Caco-2 (cell line): ENCODE results near the gene ZNF778. TPM values are rescaled to one million over a fixed set of nuclear protein-coding genes. Genes with fewer than 3 reads are reported as not detected.
A peak's percentile ranks its signal among the peaks of the same experiment; 100 is the strongest.
"Not testable (repeated sequence)": the region's sequence is repeated elsewhere in the genome, so short reads cannot be mapped to it uniquely, and the experiment has no call there.

Experiments
- BruUV-seq: library from RNA; stranded (reverse); fragments of 400-500 nt; replicated peaks from 2 replicates; lab custom pipeline; 2021; lab: Mats Ljungman, UMichigan
- CTCF ChIA-PET: fragments of 300-600 bp; sonication (Branson Sonifier 250); formaldehyde crosslinking; loops from one replicate; lab custom pipeline; 2022; ENCODE audit warnings: antibody characterized with exemption; lab: Charles Lee
- POLR2A ChIA-PET: fragments of 300-600 bp; sonication (Branson Sonifier 250); formaldehyde crosslinking; loops from one replicate; lab custom pipeline; 2022; ENCODE audit warnings: antibody characterized with exemption; lab: Charles Lee
- DNase-seq, 2 experiments: peaks; one replicate each; pipeline versions ENCODE4 v3.0.0 to v3.0.0-alpha.2; 2020 to 2022
- H3K27me3 ChIP-seq: replicated peaks from 2 replicates; pipeline ENCODE4 v1.6.0; 2011; ENCODE audit warnings: low read length; ENCODE audit not compliant: control insufficient read depth, insufficient read depth
- H3K36me3 ChIP-seq: 2 replicates; pipeline ENCODE4 v1.5.1; 2011; ENCODE audit warnings: low read length; ENCODE audit not compliant: control insufficient read depth, insufficient read depth
- H3K4me1 ChIP-seq: fragments of 250-450 bp; sonication (Bioruptor Pico); 2 replicates; pipeline ENCODE4 v1.5.1; 2020; ENCODE audit warnings: mild to moderate bottlenecking
- H3K4me3 ChIP-seq: 2 replicates; pipeline ENCODE4 v1.5.1; 2011; ENCODE audit warnings: low read depth, mild to moderate bottlenecking, control low read depth, low read length
- H3K9me3 ChIP-seq: fragments of 250-450 bp; sonication (Bioruptor Pico); 2 replicates; pipeline ENCODE4 v1.5.1; 2020; ENCODE audit warnings: mild to moderate bottlenecking, moderate library complexity
- H3K27ac Mint-ChIP-seq: one replicate; pipeline ENCODE4 v1.8.0; 2022; ENCODE audit warnings: mixed read lengths; ENCODE audit not compliant: unreplicated experiment
- H3K27me3 Mint-ChIP-seq: one replicate; pipeline ENCODE4 v1.8.0; 2022; ENCODE audit warnings: mixed read lengths; ENCODE audit not compliant: insufficient read depth, unreplicated experiment
- H3K36me3 Mint-ChIP-seq: one replicate; pipeline ENCODE4 v1.8.0; 2022; ENCODE audit warnings: mild to moderate bottlenecking, mixed read lengths; ENCODE audit not compliant: insufficient read depth, unreplicated experiment
- H3K4me1 Mint-ChIP-seq: one replicate; pipeline ENCODE4 v1.8.0; 2022; ENCODE audit warnings: low read depth, mixed read lengths; ENCODE audit not compliant: unreplicated experiment
- H3K4me3 Mint-ChIP-seq: one replicate; pipeline ENCODE4 v1.8.0; 2022; ENCODE audit warnings: mild to moderate bottlenecking, moderate library complexity, mixed read lengths; ENCODE audit not compliant: unreplicated experiment
- H3K9me3 Mint-ChIP-seq: one replicate; pipeline ENCODE4 v1.8.0; 2022; ENCODE audit warnings: mixed read lengths; ENCODE audit not compliant: unreplicated experiment
- CTCF ChIP-seq, 2 experiments: fragments of 200-600 bp in 1 of 2; IDR thresholded peaks; 1 replicate in 1 of 2; 2 replicates in 1 of 2; pipeline versions ENCODE4 v1.5.1 to v1.8.0; 2011 to 2022; ENCODE audit warnings: antibody characterized with exemption in 1 of 2, control low read depth in 1 of 2, inconsistent platforms in 1 of 2, low read depth in 1 of 2, low read length in 1 of 2, mild to moderate bottlenecking in 1 of 2, moderate library complexity in 1 of 2; ENCODE audit not compliant: insufficient read depth in 1 of 2, severe bottlenecking in 1 of 2, unreplicated experiment in 1 of 2
- intact Hi-C: fragments of 100-400 bp; cut with micrococcal nuclease; formaldehyde crosslinking; loops from one replicate; pipeline ENCODE4 v1.10.0; 2022; ENCODE audit not compliant: unreplicated experiment
- total RNA-seq: library from RNA; stranded (reverse); gene quantifications from 2 replicates; pipeline ENCODE4 v1.2.3, GENCODE V29; 2022

Gene ZNF778
- total RNA-seq, 1 experiment from 2014 or later = 18.1 TPM

- H3K27me3 ChIP-seq = no peaks in the 10 kb centered on the region
- ChIA-PET POLR2A (interaction anchor here (0.5 kb wide), 1 partner anchor 87 kb away, joined by 3 read pairs; no protein-coding TSS in a partner anchor), CTCF (no interaction called here)
- BruUV-seq = no TSS peak
- no peak for TF ChIP-seq CTCF (IDR thresholded peaks at IDR 0.05; ENCODE audit: insufficient read depth in 1 of 2, low read depth in 1 of 2, low read length in 1 of 2, severe bottlenecking in 1 of 2, unreplicated experiment in 1 of 2)
- H3K9me3 ChIP-seq = no peaks in the 10 kb centered on the region
- H3K4me1 ChIP-seq = peaks cover 4% of the 10 kb centered on the region; the same call in 1 of the 2 replicates
- no peak overlapping the region for H3K4me3 Mint-ChIP-seq
- peak overlapping the region; percentile 13 for H3K27ac Mint-ChIP-seq
- intact Hi-C loops = no loop called here
- H3K4me1 Mint-ChIP-seq = no peaks in the 10 kb centered on the region
- H3K36me3 ChIP-seq = no peaks in the 10 kb centered on the region
- H3K36me3 Mint-ChIP-seq = peaks cover 6% of the 10 kb centered on the region
- H3K9me3 Mint-ChIP-seq = no peaks in the 10 kb centered on the region
- H3K4me3 ChIP-seq = no peak overlapping the region
- H3K27me3 Mint-ChIP-seq = peaks cover 4% of the 10 kb centered on the region
- DNase-seq = no peak
Observed at GRCh38 chr16:89187032-89187769, 30.3 kb upstream of the ZNF778 start.

- H3K27me3 Mint-ChIP-seq = peaks cover 4% of the 10 kb centered on the region
- ChIA-PET POLR2A (interaction anchor here (0.5 kb wide), 1 partner anchor 87 kb away, joined by 3 read pairs; no protein-coding TSS in a partner anchor), CTCF (no interaction called here)
Observed at GRCh38 chr16:89187770-89188392, 29.6 kb upstream of the ZNF778 start.

DNA sequence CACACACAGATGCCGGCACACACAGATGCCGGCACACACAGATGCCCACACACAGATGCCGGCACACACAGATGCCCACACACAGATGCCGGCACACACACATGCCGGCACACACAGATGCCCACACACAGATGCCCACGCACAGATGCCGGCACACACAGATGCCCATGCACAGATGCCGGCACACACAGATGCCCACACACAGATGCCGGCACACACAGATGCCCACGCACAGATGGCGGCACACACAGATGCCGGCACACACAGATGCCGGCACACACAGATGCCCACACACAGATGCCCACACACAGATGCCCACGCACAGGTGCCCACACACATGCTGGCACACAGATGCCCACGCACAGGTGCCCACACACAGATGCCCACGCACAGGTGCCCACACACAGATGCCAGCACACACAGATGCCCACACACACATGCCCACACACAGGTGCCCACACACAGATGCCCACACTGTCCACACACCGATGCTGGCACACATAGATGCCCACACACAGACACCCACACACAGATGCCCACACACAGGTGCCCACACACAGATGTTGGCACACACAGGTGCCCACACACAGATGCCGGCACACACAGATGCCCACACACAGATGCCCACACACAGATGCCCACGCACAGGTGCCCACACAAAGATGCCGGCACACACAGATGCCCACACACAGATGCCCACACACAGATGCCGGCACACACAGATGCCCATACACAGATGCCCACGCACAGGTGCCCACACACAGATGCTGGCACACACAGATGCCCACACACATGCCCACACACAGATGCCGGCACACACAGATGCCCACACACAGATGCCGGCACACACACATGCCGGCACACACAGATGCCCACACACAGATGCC, 28.8 kb upstream of the ZNF778 start:
- POLR2A ChIA-PET, H3K9me3 ChIP-seq, H3K36me3 Mint-ChIP-seq, H3K27me3 ChIP-seq, H3K9me3 Mint-ChIP-seq, H3K36me3 ChIP-seq, H3K4me3 Mint-ChIP-seq, H3K4me1 Mint-ChIP-seq, H3K27me3 Mint-ChIP-seq, CTCF ChIA-PET, H3K4me1 ChIP-seq, DNase-seq, H3K27ac Mint-ChIP-seq, BruUV-seq, H3K4me3 ChIP-seq, intact Hi-C loops: not testable (repeated sequence)

More at GRCh38 chr16:89187770-89188392, 29.6 kb upstream of the ZNF778 start:
- no peaks in the 10 kb centered on the region for H3K4me1 Mint-ChIP-seq
- no peak for DNase-seq
- intact Hi-C loops = no loop called here
- H3K36me3 Mint-ChIP-seq = peaks cover 6% of the 10 kb centered on the region
- no peak for TF ChIP-seq CTCF (IDR thresholded peaks at IDR 0.05; ENCODE audit: insufficient read depth in 1 of 2, low read depth in 1 of 2, low read length in 1 of 2, severe bottlenecking in 1 of 2, unreplicated experiment in 1 of 2)
- Histone ChIP-seq H3K4me3 (no peak overlapping the region), H3K9me3 (no peaks in the 10 kb centered on the region), H3K27me3 (no peaks in the 10 kb centered on the region), H3K36me3 (no peaks in the 10 kb centered on the region), H3K4me1 (peaks cover 4% of the 10 kb centered on the region; the same call in 1 of the 2 replicates)
- peak overlapping the region; percentile 13 for H3K27ac Mint-ChIP-seq
- no peaks in the 10 kb centered on the region for H3K9me3 Mint-ChIP-seq
- no peak overlapping the region for H3K4me3 Mint-ChIP-seq
- BruUV-seq = no TSS peak
